HCT116 (cell line): Measurements from ENCODE around the gene AP1S1. TPM values are rescaled to one million over a fixed set of nuclear protein-coding genes. Genes with fewer than 3 reads are reported as not detected.

Source experiments
- ATAC-seq: fragments of 200-7000 bp; cut with Tn5 transposase; 2 replicates; pipeline ENCODE4 v1.9.1; 2020; ENCODE audit warnings: mild to moderate bottlenecking, moderate library complexity
- BruUV-seq: library from RNA; stranded (reverse); fragments of 400-500 nt; replicated peaks from 2 replicates; lab custom pipeline; 2021; lab: Mats Ljungman, UMichigan
- CTCF ChIA-PET: fragments of 300-600 bp; sonication (Branson Sonifier 250); formaldehyde crosslinking; loops from one replicate; lab custom pipeline; 2021; ENCODE audit warnings: antibody characterized with exemption; lab: Charles Lee
- POLR2A ChIA-PET: fragments of 300-600, 350-600 bp; sonication (Branson Sonifier 250); formaldehyde crosslinking; loops from one replicate; lab custom pipeline; 2021; ENCODE audit warnings: antibody characterized with exemption; lab: Charles Lee
- RAD21 ChIA-PET, 2 experiments: fragments of 300-600 bp; sonication (Branson Sonifier 250); formaldehyde crosslinking; loops; one replicate each; lab custom pipeline; 2023; ENCODE audit warnings: low total read pairs in 2 of 2; ENCODE audit not compliant: uncharacterized antibody in 2 of 2, unreplicated experiment in 2 of 2, low non-redundant PET in 1 of 2; lab: Charles Lee
- DNase-seq: peaks from one replicate; pipeline ENCODE4 v3.0.0-alpha.2; 2010; ENCODE audit warnings: low read depth, low spot score
- H2AFZ ChIP-seq: fragments of 200-600 bp; shearing (Covaris generic), sonication (generic); 2 replicates; pipeline ENCODE4 v1.6.1; 2017; ENCODE audit warnings: low read depth, mixed run types, mixed read lengths, antibody characterized with exemption, low read length; ENCODE audit not compliant: poor library complexity, severe bottlenecking
- H3K27ac ChIP-seq: 2 replicates; pipeline ENCODE4 v1.5.1; 2012; ENCODE audit warnings: low read depth, low read length
- H3K27me3 ChIP-seq: fragments of 200-600 bp; sonication (generic); 2 replicates; pipeline ENCODE4 v1.6.1; 2016; ENCODE audit warnings: mixed run types, low read length, mixed read lengths; ENCODE audit not compliant: insufficient read depth
- H3K36me3 ChIP-seq, 2 experiments: fragments of 200-500 bp in 1 of 2; fragments of 200-600 bp in 1 of 2; sonication (Bioruptor generic) in 1 of 2; sonication (generic) in 1 of 2; 2 replicates each; pipeline versions ENCODE4 v1.5.1 to v1.6.1; 2014 to 2016; ENCODE audit warnings: low read length in 2 of 2, inconsistent platforms in 1 of 2, mixed read lengths in 1 of 2, mixed run types in 1 of 2; ENCODE audit not compliant: insufficient read depth in 2 of 2, control insufficient read depth in 1 of 2
- H3K4me1 ChIP-seq, 2 experiments: fragments of 200-600 bp in 1 of 2; sonication (generic) in 1 of 2; 2 replicates each; pipeline versions ENCODE4 v1.5.1 to v1.6.1; 2012 to 2017; ENCODE audit warnings: low read length in 2 of 2, inconsistent platforms in 1 of 2, mild to moderate bottlenecking in 1 of 2, mixed read lengths in 1 of 2, mixed run types in 1 of 2, moderate library complexity in 1 of 2; ENCODE audit not compliant: insufficient read depth in 2 of 2, control insufficient read depth in 1 of 2
- H3K4me2 ChIP-seq: fragments of 200-600 bp; sonication (generic); 2 replicates; pipeline ENCODE4 v1.6.1; 2017; ENCODE audit warnings: mixed run types, low read length, mixed read lengths
- H3K4me3 ChIP-seq, 2 experiments: fragments of 200-600 bp in 1 of 2; sonication (generic) in 1 of 2; replicated peaks in 1 of 2; 2 replicates each; pipeline ENCODE4 v1.5.1; 2011 to 2016; ENCODE audit warnings: low read length in 2 of 2, control low read depth in 1 of 2, low read depth in 1 of 2, mild to moderate bottlenecking in 1 of 2, mixed read lengths in 1 of 2, mixed run types in 1 of 2
- H3K79me2 ChIP-seq: fragments of 200-600 bp; sonication (generic); 2 replicates; pipeline ENCODE4 v1.6.1; 2017; ENCODE audit warnings: mild to moderate bottlenecking, mixed run types, low read length, moderate library complexity, mixed read lengths; ENCODE audit not compliant: insufficient read depth
- H3K9ac ChIP-seq: fragments of 200-600 bp; sonication (generic); 2 replicates; pipeline ENCODE4 v1.6.1; 2016; ENCODE audit warnings: low read length, mixed read lengths
- H3K9me2 ChIP-seq: fragments of 200-600 bp; sonication (generic), shearing (Covaris generic); 2 replicates; pipeline ENCODE4 v1.6.1; 2017; ENCODE audit warnings: mixed run types, mild to moderate bottlenecking, moderate library complexity; ENCODE audit not compliant: insufficient read depth
- H3K9me3 ChIP-seq, 2 experiments: fragments of 200-500 bp in 1 of 2; fragments of 200-600 bp in 1 of 2; sonication (Bioruptor generic) in 1 of 2; sonication (generic) in 1 of 2; 2 replicates each; pipeline ENCODE4 v1.6.1; 2014 to 2017; ENCODE audit warnings: low read length in 2 of 2, mixed read lengths in 2 of 2, inconsistent platforms in 1 of 2, low read depth in 1 of 2, mild to moderate bottlenecking in 1 of 2, mixed run types in 1 of 2, moderate library complexity in 1 of 2; ENCODE audit not compliant: control insufficient read depth in 1 of 2, insufficient read depth in 1 of 2
- H4K20me1 ChIP-seq: fragments of 200-600 bp; sonication (generic), shearing (Covaris generic); 2 replicates; pipeline ENCODE4 v1.6.1; 2017; ENCODE audit warnings: mixed run types, mild to moderate bottlenecking, moderate library complexity; ENCODE audit not compliant: insufficient read depth
- ATF3 ChIP-seq: IDR thresholded peaks from 2 replicates; pipeline ENCODE4 v1.6.1; 2012
- CEBPB ChIP-seq: IDR thresholded peaks from 2 replicates; pipeline ENCODE4 v1.6.1; 2012; ENCODE audit warnings: low read depth
- CTCF ChIP-seq, 3 experiments: fragments of 200-600 bp in 1 of 3; sonication (generic) in 1 of 3; IDR thresholded peaks in 2 of 3; conservative IDR thresholded peaks in 1 of 3; 2 replicates each; pipeline ENCODE4 v1.5.1; 2012 to 2017; ENCODE audit warnings: low read depth in 2 of 3, low read length in 2 of 3, antibody characterized with exemption in 1 of 3, borderline replicate concordance in 1 of 3, control low read depth in 1 of 3, mild to moderate bottlenecking in 1 of 3, mixed read lengths in 1 of 3, mixed run types in 1 of 3, moderate library complexity in 1 of 3; ENCODE audit not compliant: insufficient read depth in 1 of 3
- EGR1 ChIP-seq: IDR thresholded peaks from 2 replicates; pipeline ENCODE4 v1.6.1; 2012; ENCODE audit warnings: low read depth
- EZH2 ChIP-seq: fragments of 200-600 bp; sonication (generic); IDR thresholded peaks from 2 replicates; pipeline ENCODE4 v1.6.1; 2017; ENCODE audit warnings: antibody characterized with exemption, mixed run types
- JUND ChIP-seq: IDR thresholded peaks from 2 replicates; pipeline ENCODE4 v1.6.1; 2012
- POLR2A ChIP-seq: IDR thresholded peaks from 2 replicates; pipeline ENCODE4 v1.7.0; 2011; ENCODE audit warnings: borderline replicate concordance; ENCODE audit not compliant: insufficient read depth, insufficient read length; ENCODE audit errors: extremely low read depth
- RAD21 ChIP-seq: IDR thresholded peaks from 2 replicates; pipeline ENCODE4 v1.6.1; 2012; ENCODE audit warnings: low read depth, mild to moderate bottlenecking
- SP1 ChIP-seq: IDR thresholded peaks from 2 replicates; pipeline ENCODE4 v1.6.1; 2012; ENCODE audit warnings: low read depth
- TCF7L2 ChIP-seq: IDR thresholded peaks from 2 replicates; pipeline ENCODE4 v1.7.0; 2011; ENCODE audit warnings: borderline replicate concordance, inconsistent platforms; ENCODE audit not compliant: insufficient read depth, insufficient read length; ENCODE audit errors: extremely low read depth
- ZBTB33 ChIP-seq: IDR thresholded peaks from 2 replicates; pipeline ENCODE4 v1.6.1; 2011; ENCODE audit warnings: mild to moderate bottlenecking, low read length, moderate library complexity; ENCODE audit not compliant: insufficient replicate concordance; ENCODE audit errors: extremely low read depth
- ZNF274 ChIP-seq: fragments of 200-500 bp; sonication (Bioruptor generic); IDR thresholded peaks from 2 replicates; pipeline ENCODE4 v1.6.1; 2014; ENCODE audit warnings: mild to moderate bottlenecking, low read depth, low read length, inconsistent platforms
- intact Hi-C: fragments of 100-400 bp; cut with micrococcal nuclease; formaldehyde crosslinking; loops from 2 replicates; pipeline ENCODE4 v1.10.0; 2022
- total RNA-seq: library from RNA; stranded (reverse); gene quantifications from one replicate; pipeline ENCODE4 v1.2.1, GENCODE V29; 2021; ENCODE audit not compliant: unreplicated experiment

AP1S1 gene
- total RNA-seq, 1 experiment from 2014 or later = 130 TPM

GRCh38 chr7:101200862-101201599 is 46.8 kb downstream of the AP1S1 start, which contains the start of gene MOGAT3:
MOGAT3 (minus strand) TSS chr7:101201036; CDS start chr7:101200854, 182 bp downstream.
- H3K27ac ChIP-seq = no peak within 1 kb of the TSS
- no peaks in the 10 kb centered on the region for H3K9me2 ChIP-seq
- POLR2A ChIA-PET = interaction anchor here (1.0 kb wide), 1 partner anchor 27 kb away, joined by 3 read pairs; no protein-coding TSS in a partner anchor
- H3K36me3 ChIP-seq = no peaks in the 10 kb centered on the region
- no peaks in the 10 kb centered on the region for H3K27me3 ChIP-seq
- no peak within 1 kb of the TSS for H3K4me3 ChIP-seq
- no peak within 1 kb of the TSS for H3K9ac ChIP-seq
- TF ChIP-seq SP1 (no peak), POLR2A (no peak), CEBPB (no peak)
- TF ChIP-seq, all 23 proteins: peak for 0
- no TSS peak for BruUV-seq
- intact Hi-C loops = no loop called here
- no peaks in the 10 kb centered on the region for H4K20me1 ChIP-seq
- ATAC-seq (peak; percentile 47; the same call in 1 of the 2 replicates), DNase-seq (no peak)
- H3K9me3 ChIP-seq = no peaks in the 10 kb centered on the region
- H3K79me2 ChIP-seq = no peaks in the 10 kb centered on the region
- no peak within 1 kb of the TSS for H2AFZ ChIP-seq
- ChIA-PET CTCF (interaction anchor here (0.7 kb wide), 1 partner anchor 8 kb away, joined by 3 read pairs; no protein-coding TSS in a partner anchor), RAD21 (no interaction called here)
- H3K4me1 ChIP-seq = peaks cover 0 to 8% of the 10 kb centered on the region in 2 experiments; a peak in 3 of 4 replicates
- H3K4me2 ChIP-seq = peak within 1 kb of the TSS; percentile 14; the same call in 1 of the 2 replicates

DNA sequence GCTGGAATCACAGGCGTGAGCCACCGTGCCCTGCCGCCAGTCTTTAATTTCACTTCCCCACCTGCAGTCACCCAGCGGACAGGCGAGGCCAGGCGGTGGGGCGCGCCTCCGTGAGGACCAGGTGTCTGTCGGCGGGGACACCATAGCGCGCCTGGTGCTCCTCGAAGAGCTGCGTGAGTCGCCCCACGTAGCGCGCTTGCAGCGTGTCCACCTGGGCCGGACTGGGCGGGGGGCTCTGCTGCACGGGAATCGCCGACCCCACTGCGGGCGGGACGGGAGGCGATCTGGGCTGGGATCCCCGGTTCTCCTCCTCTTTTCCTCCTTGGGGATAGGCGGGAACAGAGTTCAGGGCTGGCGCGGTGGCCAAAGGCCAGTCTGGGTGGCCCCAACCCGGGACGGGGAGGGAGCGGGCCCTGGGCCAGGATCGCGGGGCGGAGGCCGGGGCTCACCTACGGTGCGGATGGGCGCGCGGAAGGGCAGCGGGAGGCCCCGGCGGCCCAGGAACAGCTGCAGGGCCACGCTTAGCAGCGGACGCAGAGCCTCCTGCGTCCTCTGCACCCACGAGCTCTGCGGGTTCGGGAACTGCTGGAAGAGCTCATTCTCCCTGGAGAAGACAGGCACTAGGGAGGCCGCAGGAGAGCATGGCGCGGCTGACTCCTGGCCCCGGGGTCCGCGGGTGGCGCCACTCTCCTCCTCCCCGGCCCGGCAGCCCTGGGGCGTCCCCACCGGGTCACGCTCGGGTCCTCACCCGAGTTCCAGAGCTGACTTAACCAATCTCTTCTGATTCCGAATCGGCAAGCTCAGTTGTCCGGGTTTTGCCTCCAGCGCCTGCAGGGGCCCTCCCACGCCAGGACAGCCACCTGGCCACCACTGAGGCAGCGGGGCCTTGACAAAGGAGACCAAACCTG is 47.7 kb downstream of the AP1S1 start:
- Histone ChIP-seq H3K79me2 (no peaks in the 10 kb centered on the region), H3K4me3 (no peak overlapping the region), H3K9me3 (no peaks in the 10 kb centered on the region), H4K20me1 (no peaks in the 10 kb centered on the region), H3K4me1 (peaks cover 0 to 8% of the 10 kb centered on the region in 2 experiments; a peak in 3 of 4 replicates), H2AFZ (no peak overlapping the region), H3K9me2 (no peaks in the 10 kb centered on the region), H3K27me3 (no peaks in the 10 kb centered on the region), H3K9ac (no peak overlapping the region), H3K4me2 (no peak overlapping the region), H3K27ac (no peak overlapping the region), H3K36me3 (no peaks in the 10 kb centered on the region)
- DNase-seq (no peak), ATAC-seq (no peak)
- ChIA-PET POLR2A (no interaction called here), RAD21 (no interaction called here), CTCF (interaction anchor here (2.3 kb wide), 1 partner anchor 10 kb away, joined by 13 read pairs; no protein-coding TSS in a partner anchor)
- intact Hi-C loops = no loop called here
- no TSS peak for BruUV-seq
- TF ChIP-seq JUND (no peak), ZBTB33 (no peak), ZNF274 (no peak), EGR1 (no peak), POLR2A (no peak), EZH2 (no peak), TCF7L2 (no peak), ATF3 (no peak), CTCF (IDR thresholded peaks at IDR 0.05 in 2 of 3, conservative IDR thresholded peaks at IDR 0.05 in 1 of 3; ENCODE audit: borderline replicate concordance in 1 of 3, insufficient read depth in 1 of 3, low read depth in 2 of 3, low read length in 2 of 3) (no peak), RAD21 (no peak)
